NCI-H2196 treated with DMSO at 0.1 percent for 48 hours (cell line): ENCODE measurements around the gene ZNF512B.
"Not testable (repeated sequence)": the region's sequence is repeated elsewhere in the genome, so short reads cannot be mapped to it uniquely, and the experiment has no call there.

Source experiments
- DNase-seq: peaks from one replicate; lab custom pipeline; 2025; ENCODE audit not compliant: unreplicated experiment; lab: John Stamatoyannopoulos, UW

ZNF512B gene

GRCh38 chr20:63978319-63979228, 8.8 kb upstream of the ZNF512B start:
- DNase-seq, result peak; percentile 62

GRCh38 chr20:63977739-63978276, 8.1 kb upstream of the ZNF512B start:
- no peak for DNase-seq

GRCh38 chr20:63976980-63977738, 7.4 kb upstream of the ZNF512B start:
- no peak for DNase-seq

GRCh38 chr20:63976511-63976910, 6.8 kb upstream of the ZNF512B start:
- not testable (repeated sequence) for DNase-seq

GRCh38 chr20:63974402-63975200, 4.9 kb upstream of the ZNF512B start:
- peak; percentile 92 for DNase-seq

- peak; percentile 73 for DNase-seq
Measured at GRCh38 chr20:63973636-63974401, 4.1 kb upstream of the ZNF512B start.

- no peak for DNase-seq
Measured at GRCh38 chr20:63973160-63973479, 3.4 kb upstream of the ZNF512B start.

- DNase-seq, result no peak
Measured at GRCh38 chr20:63972312-63973159, 2.8 kb upstream of the ZNF512B start.

- DNase-seq, result not testable (repeated sequence)
Measured at GRCh38 chr20:63971960-63972311, 2.2 kb upstream of the ZNF512B start.

- DNase-seq, result no peak
Measured at GRCh38 chr20:63970714-63971431, 1.1 kb upstream of the ZNF512B start.

- DNase-seq, result no peak
Measured at GRCh38 chr20:63968928-63969760, 586 bp downstream of the ZNF512B start.

GRCh38 chr20:63968136-63968927, 1.4 kb downstream of the ZNF512B start:
- no peak for DNase-seq

GRCh38 chr20:63967330-63968135, 2.2 kb downstream of the ZNF512B start:
- DNase-seq, result no peak

- DNase-seq, result no peak
Measured at GRCh38 chr20:63966944-63967322, 2.8 kb downstream of the ZNF512B start.

GRCh38 chr20:63966172-63966943, 3.4 kb downstream of the ZNF512B start:
- no peak for DNase-seq

GRCh38 chr20:63964412-63964811, 5.3 kb downstream of the ZNF512B start:
- no peak for DNase-seq
